ENCODE data around the gene ATAD3C.

GRCh38 chr1:1438531-1439381 lies 10.7 kb upstream of the ATAD3C start:
- no peak for TF ChIP-seq POLR2A (IDR thresholded peaks at IDR 0.05; ENCODE audit: low read depth)
- no peak for TF ChIP-seq CTCF (IDR thresholded peaks at IDR 0.05)
